Uterine smooth muscle cell (primary cell): ENCODE results near the gene PCLO. TPM values are rescaled to one million over a fixed set of nuclear protein-coding genes. Genes with fewer than 3 reads are reported as not detected.

Experiments
- total RNA-seq: library from RNA; depleted of rRNA; stranded (reverse); fragments of >200 nt; gene quantifications from 2 replicates; pipeline ENCODE4 v1.2.3, GENCODE V29; 2014

The PCLO gene
- total RNA-seq = 4.4 and 4.9 TPM in 2 replicates

DNA sequence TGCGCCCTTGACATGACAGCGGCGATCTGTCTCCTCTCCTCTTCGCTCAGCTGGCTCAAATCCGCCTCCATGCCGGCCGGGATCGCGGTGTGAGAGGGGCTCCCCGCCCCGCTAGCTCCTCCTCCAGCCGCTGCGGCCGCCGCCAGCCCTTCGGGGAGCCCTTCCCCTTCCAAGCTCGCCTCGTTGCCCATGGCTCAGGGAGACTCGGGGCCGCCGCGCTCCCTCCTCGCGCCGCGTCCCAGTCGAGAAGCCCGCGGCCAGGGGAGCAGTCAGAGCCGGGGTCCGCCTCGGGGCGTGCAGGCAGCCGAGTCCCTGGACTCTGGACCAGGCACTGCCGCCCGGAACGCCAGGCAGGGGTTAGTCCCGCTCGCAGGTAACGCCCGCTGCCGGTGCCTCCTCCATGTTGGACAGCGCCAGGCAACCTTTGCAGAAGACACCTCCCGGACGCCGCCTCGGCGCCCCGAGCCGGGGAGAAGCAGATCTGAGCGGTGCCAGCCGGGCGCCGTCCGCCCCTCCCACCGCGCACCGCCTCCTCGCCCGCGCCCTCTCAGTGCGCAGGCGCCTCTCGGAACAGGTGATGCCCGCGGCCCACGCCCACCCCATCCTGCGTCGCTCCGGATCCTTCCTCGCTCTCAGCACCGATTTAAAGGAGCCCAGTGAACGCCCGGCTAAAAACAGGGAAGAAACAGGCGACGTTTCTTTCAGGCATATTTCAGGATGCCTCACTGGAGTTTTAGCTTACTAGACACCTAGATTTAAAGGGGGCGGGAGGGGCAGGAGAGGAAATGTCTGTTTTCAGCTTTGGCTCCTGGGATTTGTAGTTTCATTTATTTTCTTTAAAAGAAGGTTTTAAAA is at the start of gene PCLO:
TSS of gene PCLO (minus strand) at position 483 of the 855 bp plus-strand sequence. CDS start at position 191, 292 bp downstream.

